Daoy (cell line): ENCODE data around the gene NEMP2. TPM values are rescaled to one million over a fixed set of nuclear protein-coding genes. Genes with fewer than 3 reads are reported as not detected.

Experiments used
- DNase-seq: peaks from one replicate; pipeline ENCODE4 v3.0.0-alpha.2; 2015; ENCODE audit warnings: low read depth
- total RNA-seq: library from RNA; depleted of rRNA; stranded (reverse); fragments of >200 nt; shearing (Covaris generic); gene quantifications from 2 replicates; pipeline ENCODE4 v1.2.3, GENCODE V29; 2014; rRNA removed

Gene NEMP2
- total RNA-seq, 1 experiment from 2014 or later, result 6.7 TPM

DNA sequence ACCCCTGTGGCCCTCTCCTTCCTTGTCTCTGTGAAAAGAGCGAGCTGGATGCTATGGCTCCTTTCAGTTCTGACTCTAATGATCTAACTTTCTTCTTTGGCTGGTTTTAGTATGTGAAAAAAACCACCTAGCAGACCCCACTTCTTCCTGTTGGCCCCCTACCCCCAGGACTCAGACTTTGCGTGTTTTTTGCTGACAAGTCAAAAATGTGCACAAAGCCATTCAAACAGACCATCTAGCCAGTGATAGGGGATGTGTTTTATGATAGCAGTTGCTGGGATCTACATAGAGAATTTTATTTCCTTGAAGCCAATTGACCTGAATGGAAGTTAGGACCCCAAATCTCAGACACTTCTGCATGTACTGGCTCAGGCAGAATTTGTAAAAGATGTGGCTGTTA, 77.3 kb downstream of the NEMP2 start:
- no peak for DNase-seq

DNA sequence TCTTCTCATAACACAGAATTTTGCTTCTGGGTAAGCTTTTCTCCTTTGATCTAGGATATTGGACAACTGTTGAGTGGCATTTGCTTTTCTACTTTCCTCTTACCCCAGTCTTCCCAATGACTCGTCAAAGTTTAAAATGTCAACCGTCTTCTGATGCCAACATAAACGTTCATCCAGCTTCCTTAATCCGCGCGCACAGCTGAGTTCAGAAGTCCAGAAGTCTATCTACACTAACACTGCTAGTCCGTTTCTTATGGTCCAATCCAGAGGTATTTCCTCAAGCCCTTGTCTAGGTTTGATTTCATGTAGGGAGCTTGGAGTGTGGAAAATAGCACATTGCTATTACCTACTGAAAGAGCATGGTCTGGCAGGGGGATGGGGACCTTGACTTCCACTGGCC, 77.7 kb downstream of the NEMP2 start:
- DNase-seq, result no peak

DNA sequence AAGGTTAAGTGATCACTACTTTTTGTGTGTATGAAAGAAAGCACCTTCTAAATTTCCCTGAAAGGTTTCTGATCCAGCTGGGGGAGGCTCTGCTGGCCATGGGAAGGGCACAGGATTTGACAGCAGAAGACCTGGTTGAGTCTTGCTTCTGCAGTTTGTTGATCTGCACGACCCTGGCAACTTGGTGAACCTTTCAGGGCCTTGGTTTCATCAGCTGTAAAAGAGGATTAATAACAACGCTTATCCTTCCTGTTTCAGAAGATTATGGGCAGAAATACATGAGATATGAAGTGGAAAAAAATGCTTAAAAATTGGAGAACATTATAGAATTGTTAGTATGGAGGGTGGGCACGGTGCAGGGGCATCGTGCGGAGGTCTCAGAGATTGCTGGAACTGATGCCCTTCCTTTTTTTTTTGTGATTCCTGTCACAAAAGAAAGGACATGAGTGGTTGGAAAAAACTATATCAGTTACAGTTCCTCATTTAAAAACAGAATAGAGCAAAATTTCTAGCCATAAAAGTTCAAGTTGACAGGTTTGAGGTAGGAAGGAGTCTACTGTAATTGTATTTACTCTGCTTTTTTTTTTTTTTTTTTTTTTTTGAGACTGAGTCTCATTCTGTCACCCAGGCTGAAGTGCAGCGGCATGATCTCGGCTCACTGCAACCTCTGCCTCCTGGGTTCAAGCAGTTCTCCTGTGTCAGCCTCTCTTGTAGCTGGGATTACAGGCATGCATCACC, 79.0 kb downstream of the NEMP2 start:
- no peak for DNase-seq

DNA sequence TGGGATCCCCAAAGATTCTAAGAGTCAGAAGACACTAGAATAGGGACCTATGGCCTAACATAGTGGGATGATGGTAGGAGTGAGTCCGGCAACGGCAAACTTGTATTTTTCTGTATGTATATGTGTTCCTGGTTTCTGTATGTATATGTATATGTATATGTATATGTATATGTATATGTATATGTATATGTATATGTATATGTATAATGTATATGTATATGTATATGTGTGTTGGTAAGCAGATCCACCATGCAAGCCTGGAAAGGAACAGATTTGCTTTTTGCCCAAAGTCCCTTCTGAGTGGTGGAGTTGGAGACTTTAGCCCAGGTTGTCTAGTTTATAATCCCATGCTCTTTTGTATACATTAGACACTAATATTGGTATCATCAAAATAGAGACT, 79.7 kb downstream of the NEMP2 start:
- no peak for DNase-seq

Other genes with a start within 250 kb of the NEMP2 start
- gene HIBCH, start 214.9 kb downstream of the NEMP2 start, total RNA-seq, result 13.3 and 18.5 TPM in 2 replicates
- gene INPP1, start 191.1 kb downstream of the NEMP2 start, total RNA-seq, result 6.2 and 12.1 TPM in 2 replicates
- 20.9 TPM in 2 replicates for gene MFSD6, start 126.4 kb downstream of the NEMP2 start, total RNA-seq
- gene NAB1, start 114.4 kb upstream of the NEMP2 start, total RNA-seq, result 47.6 and 51.0 TPM in 2 replicates